H1 (cell line): ENCODE data around the gene ZFAND6. TPM values are rescaled to one million over a fixed set of nuclear protein-coding genes. Genes with fewer than 3 reads are reported as not detected.

Source experiments
- CTCF ChIA-PET: fragments of 300-600 bp; sonication (Branson Sonifier 250); formaldehyde crosslinking; loops from one replicate; lab custom pipeline; 2021; ENCODE audit not compliant: partially characterized antibody; lab: Charles Lee
- POLR2A ChIA-PET: fragments of 300-600 bp; sonication (Branson Sonifier 250); formaldehyde crosslinking; loops from one replicate; lab custom pipeline; 2021; ENCODE audit warnings: inconsistent platforms; ENCODE audit not compliant: partially characterized antibody; lab: Charles Lee
- DNase-seq, 2 experiments: peaks; one replicate each; pipeline versions ENCODE4 v3.0.0 to v3.0.0-alpha.2; 2010 to 2022; ENCODE audit warnings: low spot score in 2 of 2, low read depth in 1 of 2, mixed read lengths in 1 of 2
- FAIRE-seq: peaks from 2 replicates; lab custom pipeline; 2011; peaks lifted over from hg19 to GRCh38; lab: Jason Lieb, UNC
- H2AFZ ChIP-seq: 2 replicates; pipeline ENCODE4 v1.8.1; 2012; ENCODE audit warnings: low read length, inconsistent platforms
- H2AK5ac ChIP-seq: 2 replicates; pipeline ENCODE4 v1.6.1; 2013; ENCODE audit warnings: low read depth, low read length
- H2BK120ac ChIP-seq: replicated peaks from 2 replicates; pipeline ENCODE3; 2013; ENCODE audit warnings: low read depth, low read length, inconsistent platforms
- H2BK12ac ChIP-seq: 2 replicates; pipeline ENCODE4 v1.6.1; 2013; ENCODE audit warnings: low read depth, low read length
- H2BK15ac ChIP-seq: 2 replicates; pipeline ENCODE4 v1.6.1; 2013; ENCODE audit warnings: low read length
- H2BK20ac ChIP-seq: 2 replicates; pipeline ENCODE4 v1.6.1; 2013; ENCODE audit warnings: low read length
- H2BK5ac ChIP-seq: 2 replicates; pipeline ENCODE4 v1.6.1; 2013; ENCODE audit warnings: low read depth, low read length
- H3K14ac ChIP-seq: 2 replicates; pipeline ENCODE4 v1.6.1; 2013; ENCODE audit warnings: inconsistent platforms; ENCODE audit not compliant: insufficient read length
- H3K18ac ChIP-seq: 2 replicates; pipeline ENCODE4 v1.6.1; 2013; ENCODE audit warnings: low read length; ENCODE audit errors: extremely low read depth
- H3K23ac ChIP-seq: 2 replicates; pipeline ENCODE4 v1.6.1; 2013; ENCODE audit warnings: inconsistent platforms; ENCODE audit not compliant: insufficient read length
- H3K23me2 ChIP-seq: 2 replicates; pipeline ENCODE4 v1.6.1; 2013; ENCODE audit warnings: low read depth, low read length
- H3K27ac ChIP-seq: 2 replicates; pipeline ENCODE4 v1.6.1; 2011; ENCODE audit warnings: low read depth, low read length, inconsistent platforms
- H3K27me3 ChIP-seq, 4 experiments: replicated peaks in 1 of 4; 1 replicate in 1 of 4; 2 replicates in 3 of 4; pipeline versions ENCODE4 v1.6.1 to v1.8.1; 2011 to 2013; ENCODE audit warnings: low read length in 3 of 4, mild to moderate bottlenecking in 3 of 4, inconsistent platforms in 2 of 4, mixed read lengths in 2 of 4, moderate library complexity in 1 of 4; ENCODE audit not compliant: control insufficient read depth in 3 of 4, insufficient read depth in 3 of 4; ENCODE audit errors: extremely low read depth in 1 of 4
- H3K36me3 ChIP-seq, 4 experiments: 2 replicates each; pipeline versions ENCODE4 v1.6.1 to v1.8.1; 2011 to 2013; ENCODE audit warnings: mild to moderate bottlenecking in 4 of 4, low read length in 3 of 4, moderate library complexity in 2 of 4, control low read depth in 1 of 4, inconsistent platforms in 1 of 4; ENCODE audit not compliant: insufficient read depth in 4 of 4, control insufficient read depth in 2 of 4
- H3K4ac ChIP-seq: replicated peaks from 2 replicates; pipeline ENCODE3; 2013; ENCODE audit warnings: low read length, low read depth, mixed read lengths, inconsistent platforms; ENCODE audit not compliant: insufficient read length
- H3K4me1 ChIP-seq, 4 experiments: replicated peaks in 1 of 4; 1 replicate in 1 of 4; 2 replicates in 3 of 4; pipeline versions ENCODE4 v1.6.1 to v1.8.1; 2011 to 2013; ENCODE audit warnings: low read length in 3 of 4, inconsistent platforms in 2 of 4, mixed read lengths in 1 of 4; ENCODE audit not compliant: insufficient read depth in 4 of 4, control insufficient read depth in 3 of 4
- H3K4me2 ChIP-seq, 2 experiments: 2 replicates each; pipeline versions ENCODE4 v1.6.1 to v1.8.1; 2011 to 2013; ENCODE audit warnings: low read depth in 2 of 2, low read length in 2 of 2, control low read depth in 1 of 2, inconsistent platforms in 1 of 2, mild to moderate bottlenecking in 1 of 2; ENCODE audit not compliant: insufficient read depth in 1 of 2
- H3K4me3 ChIP-seq, 4 experiments: fragments of 200-600, 300-600 bp in 1 of 4; sonication (generic), shearing (Covaris generic), sonication (Bioruptor Twin) in 1 of 4; 2 replicates each; pipeline versions ENCODE4 v1.5.1 to v1.8.1; 2011 to 2016; ENCODE audit warnings: low read length in 4 of 4, low read depth in 3 of 4, control low read depth in 2 of 4, inconsistent platforms in 2 of 4, mild to moderate bottlenecking in 2 of 4, mixed read lengths in 1 of 4, moderate library complexity in 1 of 4; ENCODE audit not compliant: insufficient read depth in 2 of 4; ENCODE audit errors: extremely low read depth in 1 of 4
- H3K56ac ChIP-seq: replicated peaks from 2 replicates; pipeline ENCODE3; 2013; ENCODE audit warnings: low read depth, mild to moderate bottlenecking, mixed read lengths, low read length, inconsistent platforms; ENCODE audit not compliant: insufficient read length
- H3K79me1 ChIP-seq: 2 replicates; pipeline ENCODE4 v1.6.1; 2013; ENCODE audit warnings: low read depth, low read length, control low read depth
- H3K79me2 ChIP-seq, 2 experiments: 2 replicates each; pipeline versions ENCODE4 v1.6.1 to v1.8.1; 2012 to 2013; ENCODE audit warnings: low read length in 2 of 2, mild to moderate bottlenecking in 2 of 2, inconsistent platforms in 1 of 2; ENCODE audit not compliant: insufficient read depth in 2 of 2, control insufficient read depth in 1 of 2
- H3K9ac ChIP-seq, 4 experiments: replicated peaks in 1 of 4; 1 replicate in 1 of 4; 2 replicates in 3 of 4; pipeline versions ENCODE4 v1.6.1 to v1.8.1; 2011 to 2013; ENCODE audit warnings: low read depth in 3 of 4, low read length in 3 of 4, control low read depth in 2 of 4, mild to moderate bottlenecking in 2 of 4, moderate library complexity in 2 of 4, inconsistent platforms in 1 of 4; ENCODE audit errors: extremely low read depth in 1 of 4
- H3K9me3 ChIP-seq, 2 experiments: 2 replicates each; pipeline versions ENCODE4 v1.6.1 to v1.8.1; 2012 to 2013; ENCODE audit warnings: mild to moderate bottlenecking in 2 of 2, moderate library complexity in 2 of 2, control low read depth in 1 of 2, inconsistent platforms in 1 of 2, low read depth in 1 of 2, low read length in 1 of 2, mixed read lengths in 1 of 2; ENCODE audit not compliant: insufficient read depth in 2 of 2
- H4K20me1 ChIP-seq, 2 experiments: replicated peaks in 1 of 2; 2 replicates each; pipeline versions ENCODE3 to v1.8.1; 2011 to 2013; ENCODE audit warnings: inconsistent platforms in 2 of 2, low read length in 2 of 2, mild to moderate bottlenecking in 1 of 2; ENCODE audit not compliant: insufficient read depth in 2 of 2, control insufficient read depth in 1 of 2
- H4K5ac ChIP-seq: 2 replicates; pipeline ENCODE4 v1.6.1; 2013; ENCODE audit warnings: low read length, low read depth, mixed read lengths, inconsistent platforms; ENCODE audit not compliant: insufficient read length
- H4K8ac ChIP-seq: 2 replicates; pipeline ENCODE4 v1.8.0; 2013; ENCODE audit warnings: mild to moderate bottlenecking, moderate library complexity, low read length, inconsistent platforms; ENCODE audit not compliant: insufficient read depth; ENCODE audit errors: extremely low read depth
- H4K91ac ChIP-seq: replicated peaks from 2 replicates; pipeline ENCODE3; 2013; ENCODE audit warnings: low read length, mixed read lengths, inconsistent platforms; ENCODE audit not compliant: insufficient read length
- ATF3 ChIP-seq: IDR thresholded peaks from 2 replicates; pipeline ENCODE4 v1.6.1; 2011; ENCODE audit warnings: low read depth, mild to moderate bottlenecking, low read length; ENCODE audit not compliant: insufficient read depth
- E2F6 ChIP-seq: IDR thresholded peaks from 2 replicates; pipeline ENCODE4 v1.6.1; 2012; ENCODE audit warnings: inconsistent platforms
- GABPA ChIP-seq: IDR thresholded peaks from 2 replicates; pipeline ENCODE4 v1.6.1; 2011; ENCODE audit warnings: mild to moderate bottlenecking, low read length, moderate library complexity, borderline replicate concordance; ENCODE audit not compliant: insufficient read depth
- KDM1A ChIP-seq: fragments of 200-600, 300-600 bp; sonication (generic); IDR thresholded peaks from 2 replicates; pipeline ENCODE4 v1.7.1; 2016; ENCODE audit warnings: mild to moderate bottlenecking, low read length, borderline replicate concordance
- KDM4A ChIP-seq: IDR thresholded peaks from one replicate; pipeline ENCODE4 v1.7.1; 2012; ENCODE audit warnings: low read depth, mild to moderate bottlenecking, moderate library complexity, low read length, inconsistent platforms; ENCODE audit not compliant: severe bottlenecking
- KDM5A ChIP-seq: fragments of 200-600 bp; IDR thresholded peaks from 2 replicates; pipeline ENCODE4 v1.7.1; 2012; ENCODE audit warnings: mild to moderate bottlenecking, low read length, inconsistent platforms, mixed read lengths
- NRF1 ChIP-seq: IDR thresholded peaks from 2 replicates; pipeline ENCODE4 v1.6.1; 2011; ENCODE audit warnings: mild to moderate bottlenecking, low read depth, low read length, improper control_type of control experiment
- POU5F1 ChIP-seq: IDR thresholded peaks from 2 replicates; pipeline ENCODE4 v1.6.1; 2011; ENCODE audit warnings: low read depth, mild to moderate bottlenecking, low read length, moderate library complexity
- SAP30 ChIP-seq: fragments of 300-600 bp; sonication (generic); IDR thresholded peaks from 2 replicates; pipeline ENCODE4 v1.7.1; 2012; ENCODE audit warnings: low read length, moderate library complexity, mild to moderate bottlenecking, inconsistent platforms; ENCODE audit not compliant: insufficient read depth, insufficient replicate concordance
- TBP ChIP-seq: IDR thresholded peaks from 2 replicates; pipeline ENCODE4 v1.6.1; 2011; ENCODE audit warnings: low read depth, low read length, improper control_type of control experiment
- USF2 ChIP-seq: IDR thresholded peaks from 2 replicates; pipeline ENCODE4 v1.6.1; 2011; ENCODE audit warnings: low read length, improper control_type of control experiment
- WGBS, 2 experiments: shearing (Covaris generic) in 1 of 2; methylation state at CpG; one replicate each; pipeline versions ENCODE4 v1.1.6 to v1.1.7; 2013 to 2015; ENCODE audit warnings: low lambda C conversion rate in 2 of 2, mixed read lengths in 2 of 2, inconsistent platforms in 1 of 2, low coverage in 1 of 2, missing lambda C conversion rate in 1 of 2; ENCODE audit not compliant: insufficient replicate concordance in 2 of 2, insufficient coverage in 1 of 2, insufficient read length in 1 of 2; ENCODE audit errors: extremely low coverage in 1 of 2, missing lambda C conversion rate in 1 of 2; 5-methylcytosine and 5-hydroxymethylcytosine counted together
- polyA plus RNA-seq, 7 experiments: library from polyadenylated mRNA; depleted of rRNA in 3 of 7; stranded (reverse) in 5 of 7; unstranded in 2 of 7; fragments of >200 nt in 5 of 7; fragments of 200-250 nt in 2 of 7; gene quantifications; 1 replicate in 5 of 7; 2 replicates in 1 of 7; 4 replicates in 1 of 7; pipeline versions ENCODE4 v1.2.1 to v1.2.3, GENCODE V29; 2011 to 2013; ENCODE audit warnings: missing spikeins in 2 of 7, mixed read lengths in 2 of 7
- total RNA-seq: library from RNA; stranded (reverse); fragmentation: NEBNext Ultra II Directional; extraction: Animal tissue kit (Norgen Biotek cat#: 25700); gene quantifications from 2 replicates; pipeline ENCODE4 v1.2.1, GENCODE V29; 2021

Gene ZFAND6
- total and polyA plus RNA-seq, 2 of the 8 experiments (the other 6 are each of a cell fraction or from before 2014, with no cell fraction given): 136 to 237 TPM

GRCh38 chr15:80095969-80096368 is 36.5 kb downstream of the ZFAND6 start:
- H3K79me1 ChIP-seq: peaks cover 2% of the 10 kb centered on the region
- H4K8ac ChIP-seq: no peak overlapping the region
- no peak overlapping the region for H2AK5ac ChIP-seq
- no peak overlapping the region for H3K27ac ChIP-seq
- no peak overlapping the region for H2BK12ac ChIP-seq
- H3K9me3 ChIP-seq: no peaks in the 10 kb centered on the region
- no peak overlapping the region for H3K9ac ChIP-seq
- H2BK15ac ChIP-seq: no peak overlapping the region
- H3K4me3 ChIP-seq: no peak overlapping the region
- no peaks in the 10 kb centered on the region for H3K23me2 ChIP-seq
- no peak overlapping the region for H4K91ac ChIP-seq
- no peak for FAIRE-seq
- H2BK120ac ChIP-seq: no peak overlapping the region
- H3K4me1 ChIP-seq: no peaks in the 10 kb centered on the region; a peak in 1 of 7 replicates
- WGBS, 2 experiments: 91% methylated on average over 3 of the region's 3 CpGs; no CpG with 5 or more reads in 1 of the 2 experiments
- no peak overlapping the region for H4K5ac ChIP-seq
- H3K27me3 ChIP-seq: no peaks in the 10 kb centered on the region
- H3K4me2 ChIP-seq: no peak overlapping the region
- H3K56ac ChIP-seq: no peak overlapping the region
- H3K23ac ChIP-seq: no peak overlapping the region
- no peak overlapping the region for H2BK5ac ChIP-seq
- no peak overlapping the region for H3K14ac ChIP-seq
- peaks cover 0 to 95% of the 10 kb centered on the region in 2 experiments; a peak in 3 of 4 replicates for H3K79me2 ChIP-seq
- no peak overlapping the region for H2BK20ac ChIP-seq
- peaks cover 9 to 10% of the 10 kb centered on the region in 2 experiments for H4K20me1 ChIP-seq
- no peak overlapping the region for H3K4ac ChIP-seq
- ChIA-PET CTCF (interaction anchor here (1.4 kb wide), 1 partner anchor 9 kb away, joined by 3 read pairs; no protein-coding TSS in a partner anchor), POLR2A (interaction anchor here (1.5 kb wide), 1 partner anchor 10 kb away, joined by 4 read pairs; no protein-coding TSS in a partner anchor)
- no peak for DNase-seq
- H3K18ac ChIP-seq: no peak overlapping the region
- H3K36me3 ChIP-seq: no peaks in the 10 kb centered on the region
- no peak overlapping the region for H2AFZ ChIP-seq
- TF ChIP-seq TBP (no peak), GABPA (no peak), KDM1A (no peak), E2F6 (no peak), SAP30 (no peak), KDM4A (no peak), ATF3 (no peak), KDM5A (no peak), NRF1 (no peak), USF2 (no peak), POU5F1 (no peak)
